IMR-90 (cell line): Measurements from ENCODE around the gene MINK1.

ENCODE experiments used
- MXI1 ChIP-seq: IDR thresholded peaks from 2 replicates; pipeline ENCODE4 v1.6.1; 2012; ENCODE audit warnings: low read depth, mild to moderate bottlenecking, low read length, moderate library complexity, borderline replicate concordance
- NFE2L2 ChIP-seq: fragments of 150-350 bp; IDR thresholded peaks from 2 replicates; pipeline ENCODE4 v1.6.1; 2016; ENCODE audit warnings: low read depth, mild to moderate bottlenecking, low read length
- POLR2A ChIP-seq: IDR thresholded peaks from 2 replicates; pipeline ENCODE4 v1.6.1; 2012; ENCODE audit warnings: mild to moderate bottlenecking, low read depth, low read length
- TF ChIP-seq, protein P1 (sequence below): fragments of 150-350 bp; IDR thresholded peaks from 2 replicates; pipeline ENCODE4 v1.6.1; 2017; ENCODE audit warnings: mild to moderate bottlenecking, antibody characterized with exemption, low read length, low read depth
- TF ChIP-seq, protein P2 (sequence below): conservative IDR thresholded peaks from 2 replicates; pipeline ENCODE4 v1.5.1; 2012; ENCODE audit warnings: mild to moderate bottlenecking, low read depth, low read length, improper control_type of control experiment

- TF ChIP-seq, protein P1, sequence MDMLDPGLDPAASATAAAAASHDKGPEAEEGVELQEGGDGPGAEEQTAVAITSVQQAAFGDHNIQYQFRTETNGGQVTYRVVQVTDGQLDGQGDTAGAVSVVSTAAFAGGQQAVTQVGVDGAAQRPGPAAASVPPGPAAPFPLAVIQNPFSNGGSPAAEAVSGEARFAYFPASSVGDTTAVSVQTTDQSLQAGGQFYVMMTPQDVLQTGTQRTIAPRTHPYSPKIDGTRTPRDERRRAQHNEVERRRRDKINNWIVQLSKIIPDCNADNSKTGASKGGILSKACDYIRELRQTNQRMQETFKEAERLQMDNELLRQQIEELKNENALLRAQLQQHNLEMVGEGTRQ, result no peak
- TF ChIP-seq, protein P2, sequence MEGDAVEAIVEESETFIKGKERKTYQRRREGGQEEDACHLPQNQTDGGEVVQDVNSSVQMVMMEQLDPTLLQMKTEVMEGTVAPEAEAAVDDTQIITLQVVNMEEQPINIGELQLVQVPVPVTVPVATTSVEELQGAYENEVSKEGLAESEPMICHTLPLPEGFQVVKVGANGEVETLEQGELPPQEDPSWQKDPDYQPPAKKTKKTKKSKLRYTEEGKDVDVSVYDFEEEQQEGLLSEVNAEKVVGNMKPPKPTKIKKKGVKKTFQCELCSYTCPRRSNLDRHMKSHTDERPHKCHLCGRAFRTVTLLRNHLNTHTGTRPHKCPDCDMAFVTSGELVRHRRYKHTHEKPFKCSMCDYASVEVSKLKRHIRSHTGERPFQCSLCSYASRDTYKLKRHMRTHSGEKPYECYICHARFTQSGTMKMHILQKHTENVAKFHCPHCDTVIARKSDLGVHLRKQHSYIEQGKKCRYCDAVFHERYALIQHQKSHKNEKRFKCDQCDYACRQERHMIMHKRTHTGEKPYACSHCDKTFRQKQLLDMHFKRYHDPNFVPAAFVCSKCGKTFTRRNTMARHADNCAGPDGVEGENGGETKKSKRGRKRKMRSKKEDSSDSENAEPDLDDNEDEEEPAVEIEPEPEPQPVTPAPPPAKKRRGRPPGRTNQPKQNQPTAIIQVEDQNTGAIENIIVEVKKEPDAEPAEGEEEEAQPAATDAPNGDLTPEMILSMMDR, result no peak
- TF ChIP-seq MXI1 (no peak), POLR2A (no peak), NFE2L2 (no peak)
Observed at GRCh38 chr17:4858068-4858881, 25.1 kb downstream of the MINK1 start.
